ENCODE results near the gene PON2.
"Not testable (repeated sequence)": the region's sequence is repeated elsewhere in the genome, so short reads cannot be mapped to it uniquely, and the experiment has no call there.

The PON2 gene

GRCh38 chr7:95391761-95392160 lies 43.1 kb downstream of the PON2 start (continued):
- TF ChIP-seq ZNF670 (tag by site-specific recombination; IDR thresholded peaks at IDR 0.05; ENCODE audit: low read depth) = no peak
- TF ChIP-seq ZNF561 (tag by site-specific recombination; IDR thresholded peaks at IDR 0.05; ENCODE audit: borderline replicate concordance) = no peak
- no peak for TF ChIP-seq ZNF660 (tag by site-specific recombination; IDR thresholded peaks at IDR 0.05)
- TF ChIP-seq PRDM2 (tag by site-specific recombination; IDR thresholded peaks at IDR 0.05; ENCODE audit: borderline replicate concordance) = no peak
- no peak for TF ChIP-seq SALL2 (tag by site-specific recombination; IDR thresholded peaks at IDR 0.05; ENCODE audit: borderline replicate concordance)

GRCh38 chr7:95389516-95389915 lies 45.3 kb downstream of the PON2 start:
- Histone ChIP-seq H3K9me3 (ENCODE audit: control insufficient read depth, insufficient read depth, low read depth, low read length) (no peaks in the 10 kb centered on the region), H3K36me3 (ENCODE audit: control insufficient read depth in 2 of 2, insufficient read depth in 1 of 2, low read length in 2 of 2) (no peaks in the 10 kb centered on the region), H3K4me1 (ENCODE audit: control insufficient read depth, insufficient read depth, low read length) (no peaks in the 10 kb centered on the region), H3K27ac (ENCODE audit: extremely low read depth, low read depth, low read length) (no peak overlapping the region), H3K4me3 (ENCODE audit: low read depth, low read length) (no peak overlapping the region)
- ChIA-PET CTCF (no interaction called here), POLR2A (no interaction called here)
- TF ChIP-seq ZNF202 (tag by site-specific recombination; IDR thresholded peaks at IDR 0.05; ENCODE audit: borderline replicate concordance) (no peak), ZBTB44 (tag by site-specific recombination; IDR thresholded peaks at IDR 0.05) (no peak), ZBTB7A (tag by site-specific recombination; IDR thresholded peaks at IDR 0.05; ENCODE audit: low read depth) (no peak), TRIM28 (IDR thresholded peaks at IDR 0.05; ENCODE audit: borderline replicate concordance, low read length) (no peak), ZNF701 (tag by site-specific recombination; IDR thresholded peaks at IDR 0.05) (no peak), ZNF416 (tag by site-specific recombination; IDR thresholded peaks at IDR 0.05) (no peak), ZNF596 (tag by site-specific recombination; IDR thresholded peaks at IDR 0.05) (no peak)

GRCh38 chr7:95379457-95379856 lies 55.4 kb downstream of the PON2 start:
- CTCF ChIA-PET; H3K9me3 ChIP-seq (ENCODE audit: control insufficient read depth, insufficient read depth, low read depth, low read length); POLR2A ChIA-PET: not testable (repeated sequence)

GRCh38 chr7:95376632-95377400 lies 58.0 kb downstream of the PON2 start:
- no peaks in the 10 kb centered on the region; the same call in 1 of the 2 replicates for H3K9me3 ChIP-seq (ENCODE audit: control insufficient read depth, insufficient read depth, low read depth, low read length)

More at GRCh38 chr7:95379457-95379856, 55.4 kb downstream of the PON2 start:
- H3K36me3 ChIP-seq (ENCODE audit: control insufficient read depth in 2 of 2, insufficient read depth in 1 of 2, low read length in 2 of 2); H3K4me3 ChIP-seq (ENCODE audit: low read depth, low read length); H3K27ac ChIP-seq (ENCODE audit: extremely low read depth, low read depth, low read length); H3K4me1 ChIP-seq (ENCODE audit: control insufficient read depth, insufficient read depth, low read length): not testable (repeated sequence)

More at GRCh38 chr7:95376632-95377400, 58.0 kb downstream of the PON2 start:
- TF ChIP-seq ZNF223 (tag by site-specific recombination; IDR thresholded peaks at IDR 0.05) = no peak
- TF ChIP-seq EGR2 (tag by site-specific recombination; IDR thresholded peaks at IDR 0.05; ENCODE audit: low read depth) = 0 out of 2 replicates have a peak, but pooled peaks have one; percentile 39
- Histone ChIP-seq H3K4me1 (ENCODE audit: control insufficient read depth, insufficient read depth, low read length) (no peaks in the 10 kb centered on the region), H3K4me3 (ENCODE audit: low read depth, low read length) (no peak overlapping the region), H3K27ac (ENCODE audit: extremely low read depth, low read depth, low read length) (no peak overlapping the region), H3K36me3 (ENCODE audit: control insufficient read depth in 2 of 2, insufficient read depth in 1 of 2, low read length in 2 of 2) (no peaks in the 10 kb centered on the region)
- CTCF ChIA-PET = no interaction called here
- POLR2A ChIA-PET = no interaction called here
